ENCODE measurements around the gene SCGN. TPM values are rescaled to one million over a fixed set of nuclear protein-coding genes. Genes with fewer than 3 reads are reported as not detected.

The SCGN gene
- total RNA-seq, 1 donor from 2014 or later = not detected

DNA sequence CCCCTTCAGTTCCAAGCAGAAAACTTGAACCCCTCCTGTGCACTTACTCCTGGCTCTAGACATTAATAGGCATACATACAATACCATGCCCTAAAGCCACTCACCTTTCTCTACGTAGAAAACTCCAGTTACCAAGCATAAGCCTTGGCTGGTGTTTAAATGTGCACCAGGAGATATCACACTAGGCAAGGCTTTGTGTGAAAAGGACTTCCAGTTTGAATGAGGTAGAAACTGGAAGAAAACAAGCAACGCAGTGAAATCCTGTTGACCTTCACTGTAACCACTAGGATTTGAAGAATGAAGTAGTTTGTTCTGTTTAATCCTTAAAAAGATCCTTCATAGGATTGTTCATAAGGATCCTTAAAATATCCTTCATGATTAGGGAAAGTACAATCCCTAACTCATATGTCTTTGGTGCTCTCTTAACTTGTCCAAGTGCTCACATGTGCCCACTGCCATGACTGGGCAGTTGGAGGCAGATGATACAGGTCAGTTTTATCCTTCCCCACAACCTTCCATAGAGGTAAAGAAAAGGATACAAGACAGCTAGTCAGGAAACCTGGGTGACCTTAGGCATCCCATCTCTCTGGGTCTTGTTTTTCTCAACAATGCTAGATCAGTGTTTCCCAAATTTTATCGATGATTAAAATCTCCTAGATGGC lies 9.2 kb upstream of the SCGN start:
- H3K27me3 Mint-ChIP-seq (ENCODE audit: low read depth) = peaks cover 80% of the 10 kb centered on the region
- no peaks in the 10 kb centered on the region for H3K4me1 Mint-ChIP-seq
- H3K27ac Mint-ChIP-seq = no peak overlapping the region
- no peak overlapping the region for H3K4me3 Mint-ChIP-seq
- no peak for DNase-seq (ENCODE audit: low spot score in 2 of 2, unreplicated experiment in 2 of 2)
- no peak for TF ChIP-seq CTCF (IDR thresholded peaks at IDR 0.05; ENCODE audit: unreplicated experiment)
- no peaks in the 10 kb centered on the region for H3K9me3 Mint-ChIP-seq
- H3K36me3 Mint-ChIP-seq = no peaks in the 10 kb centered on the region

DNA sequence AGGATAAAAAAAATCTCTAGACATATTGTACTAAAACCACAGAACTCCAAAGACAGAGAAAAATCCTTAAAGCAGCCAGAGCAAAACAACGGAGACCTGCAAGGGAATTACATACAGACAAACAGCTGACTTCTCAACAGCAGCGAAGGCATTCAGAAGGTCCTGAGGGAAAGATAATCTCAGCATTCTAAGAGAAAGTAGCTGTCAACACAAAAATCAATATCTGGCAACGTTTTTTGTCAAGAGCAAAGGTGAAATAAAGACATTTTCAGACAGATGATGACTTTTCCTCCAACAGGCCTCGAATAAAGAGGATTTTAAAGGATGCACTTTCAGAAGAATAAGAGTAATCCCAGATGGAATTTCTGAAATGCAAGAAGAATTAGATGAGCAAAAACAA lies 6.1 kb upstream of the SCGN start:
- Mint-ChIP-seq H3K27ac (no peak overlapping the region), H3K36me3 (no peaks in the 10 kb centered on the region), H3K4me1 (no peaks in the 10 kb centered on the region), H3K27me3 (ENCODE audit: low read depth) (peaks cover 84% of the 10 kb centered on the region), H3K4me3 (no peak overlapping the region), H3K9me3 (no peaks in the 10 kb centered on the region)
- TF ChIP-seq CTCF (IDR thresholded peaks at IDR 0.05; ENCODE audit: unreplicated experiment) = no peak
- DNase-seq (ENCODE audit: low spot score in 2 of 2, unreplicated experiment in 2 of 2) = no peak

- Mint-ChIP-seq H3K27ac (no peak overlapping the region), H3K4me3 (no peak overlapping the region), H3K9me3 (no peaks in the 10 kb centered on the region), H3K27me3 (ENCODE audit: low read depth) (peaks cover 84% of the 10 kb centered on the region), H3K4me1 (no peaks in the 10 kb centered on the region), H3K36me3 (no peaks in the 10 kb centered on the region)
- DNase-seq (ENCODE audit: low spot score in 2 of 2, unreplicated experiment in 2 of 2) = no peak
- no peak for TF ChIP-seq CTCF (IDR thresholded peaks at IDR 0.05; ENCODE audit: unreplicated experiment)
These were observed 2.4 kb upstream of the SCGN start for GRCh38 chr6:25649611-25650010.

GRCh38 chr6:25655723-25656122 lies 3.7 kb downstream of the SCGN start:
- no peak for TF ChIP-seq CTCF (IDR thresholded peaks at IDR 0.05; ENCODE audit: unreplicated experiment)
- Mint-ChIP-seq H3K4me1 (no peaks in the 10 kb centered on the region), H3K9me3 (no peaks in the 10 kb centered on the region), H3K27me3 (ENCODE audit: low read depth) (peaks cover 79% of the 10 kb centered on the region), H3K36me3 (no peaks in the 10 kb centered on the region), H3K4me3 (no peak overlapping the region), H3K27ac (no peak overlapping the region)
- DNase-seq (ENCODE audit: low spot score in 2 of 2, unreplicated experiment in 2 of 2) = no peak

- no peaks in the 10 kb centered on the region for H3K4me1 Mint-ChIP-seq
- TF ChIP-seq CTCF (IDR thresholded peaks at IDR 0.05; ENCODE audit: unreplicated experiment) = no peak
- H3K9me3 Mint-ChIP-seq = no peaks in the 10 kb centered on the region
- no peak overlapping the region for H3K27ac Mint-ChIP-seq
- no peaks in the 10 kb centered on the region for H3K36me3 Mint-ChIP-seq
- no peak for DNase-seq (ENCODE audit: low spot score in 2 of 2, unreplicated experiment in 2 of 2)
- no peak overlapping the region for H3K4me3 Mint-ChIP-seq
- H3K27me3 Mint-ChIP-seq (ENCODE audit: low read depth) = peaks cover 60% of the 10 kb centered on the region
These were observed 7.8 kb downstream of the SCGN start for GRCh38 chr6:25659633-25660368.

Data from mesothelial cell of epicardium (in vitro differentiated cells).